ENCODE measurements around the gene AQP5. TPM values are rescaled to one million over a fixed set of nuclear protein-coding genes. Genes with fewer than 3 reads are reported as not detected.

Gene AQP5
- total RNA-seq, 1 donor from 2014 or later = 1.0 TPM

DNA sequence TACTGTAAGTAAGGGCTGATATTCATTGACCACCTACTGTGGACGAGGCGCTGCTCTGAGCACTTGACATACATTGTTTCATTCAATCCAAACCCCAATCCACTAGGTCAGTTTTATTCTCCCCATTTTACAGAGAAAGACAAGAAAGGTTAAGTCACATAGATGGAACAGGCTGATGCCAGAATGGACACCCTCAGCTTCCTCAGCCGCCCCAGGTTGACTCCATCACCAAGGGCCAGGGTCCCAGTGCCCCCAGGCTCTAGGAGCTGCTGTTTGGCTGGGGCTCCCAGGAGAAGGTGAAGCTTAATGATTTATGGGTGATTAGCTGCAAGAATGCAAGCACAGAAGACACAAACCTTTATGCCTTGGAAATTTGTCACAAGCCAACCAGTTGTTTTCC, 11.8 kb upstream of the AQP5 start:
- peaks cover 6 to 22% (median 14%) of the 10 kb centered on the region in 3 donors for H3K27me3 ChIP-seq (ENCODE audit: control insufficient read depth in 3 of 3, insufficient read depth in 3 of 3, low read length in 3 of 3)
- H3K36me3 ChIP-seq (ENCODE audit: control insufficient read depth in 3 of 3, insufficient read depth in 3 of 3, low read length in 3 of 3) = no peaks in the 10 kb centered on the region
- H3K27ac ChIP-seq (ENCODE audit: low read depth, low read length) = no peak overlapping the region
- H3K9ac ChIP-seq (ENCODE audit: low read depth in 1 of 3, low read length in 3 of 3) = no peak overlapping the region
- no peaks in the 10 kb centered on the region for H3K9me3 ChIP-seq (ENCODE audit: control insufficient read depth in 3 of 3, low read length in 3 of 3)
- H3K4me1 ChIP-seq (ENCODE audit: control insufficient read depth in 3 of 3, insufficient read depth in 3 of 3, low read length in 3 of 3) = peaks cover 3 to 5% (median 4%) of the 10 kb centered on the region in 3 donors
- no peak overlapping the region for H3K4me3 ChIP-seq (ENCODE audit: low read length in 3 of 3)

GRCh38 chr12:49950273-49951251, 11.1 kb upstream of the AQP5 start, which contains the start of gene AQP2:
AQP2 (plus strand) TSS chr12:49950737; CDS start chr12:49950831, 94 bp downstream.
- no peak within 1 kb of the TSS for H3K9ac ChIP-seq (ENCODE audit: low read depth in 1 of 3, low read length in 3 of 3)
- H3K4me3 ChIP-seq (ENCODE audit: low read length in 3 of 3) = no peak within 1 kb of the TSS
- H3K27me3 ChIP-seq (ENCODE audit: control insufficient read depth in 3 of 3, insufficient read depth in 3 of 3, low read length in 3 of 3) = peaks cover 11 to 29% (median 19%) of the 10 kb centered on the region in 3 donors
- no peaks in the 10 kb centered on the region for H3K36me3 ChIP-seq (ENCODE audit: control insufficient read depth in 3 of 3, insufficient read depth in 3 of 3, low read length in 3 of 3)
- no peaks in the 10 kb centered on the region for H3K9me3 ChIP-seq (ENCODE audit: control insufficient read depth in 3 of 3, low read length in 3 of 3)
- H3K4me1 ChIP-seq (ENCODE audit: control insufficient read depth in 3 of 3, insufficient read depth in 3 of 3, low read length in 3 of 3) = peaks cover 0 to 2% (median 0%) of the 10 kb centered on the region in 3 donors
- no peak within 1 kb of the TSS for H3K27ac ChIP-seq (ENCODE audit: low read depth, low read length)

DNA sequence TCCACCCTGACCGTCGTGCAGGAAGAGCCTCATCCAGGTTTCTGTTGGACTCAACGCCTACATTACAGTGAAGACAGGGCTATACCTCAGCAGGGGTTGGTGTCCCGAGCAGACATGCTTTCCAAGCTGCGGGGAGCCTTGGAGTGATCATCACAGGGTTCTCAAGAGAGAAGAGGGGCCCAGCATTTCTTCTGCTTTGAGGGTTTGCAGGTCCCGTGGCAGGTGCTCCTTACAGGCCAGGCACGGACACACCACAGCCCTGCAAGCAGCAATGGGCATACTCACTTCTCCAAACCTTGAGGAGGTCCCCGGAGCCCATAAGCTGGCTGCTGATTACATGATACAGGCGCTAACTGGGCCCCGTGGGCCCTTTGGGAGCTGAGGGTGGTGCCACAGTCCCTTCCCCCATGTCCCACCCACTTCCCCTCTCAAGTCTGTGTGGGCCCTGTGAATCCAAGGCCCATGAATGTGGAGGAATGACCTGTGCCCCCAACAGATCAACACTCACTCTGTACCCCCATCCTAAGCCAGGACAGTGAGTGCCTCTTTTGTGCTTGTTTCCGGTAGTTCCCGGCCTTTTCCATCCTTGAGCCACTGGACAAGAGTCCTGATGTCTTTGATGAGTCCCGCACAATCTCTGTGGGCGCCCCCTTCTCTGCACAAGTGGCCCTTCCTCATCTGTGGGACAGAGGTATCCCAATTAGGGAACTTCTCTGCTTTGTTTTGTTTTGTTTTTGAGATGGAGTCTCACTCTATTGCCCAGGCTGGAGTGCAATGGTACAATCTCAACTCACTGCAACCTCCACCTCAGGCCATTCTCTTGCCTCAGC, 10.0 kb upstream of the AQP5 start:
- peaks cover 20 to 37% (median 29%) of the 10 kb centered on the region in 3 donors for H3K27me3 ChIP-seq (ENCODE audit: control insufficient read depth in 3 of 3, insufficient read depth in 3 of 3, low read length in 3 of 3)
- H3K36me3 ChIP-seq (ENCODE audit: control insufficient read depth in 3 of 3, insufficient read depth in 3 of 3, low read length in 3 of 3) = no peaks in the 10 kb centered on the region
- H3K4me3 ChIP-seq (ENCODE audit: low read length in 3 of 3) = no peak overlapping the region
- no peaks in the 10 kb centered on the region for H3K9me3 ChIP-seq (ENCODE audit: control insufficient read depth in 3 of 3, low read length in 3 of 3)
- no peaks in the 10 kb centered on the region for H3K4me1 ChIP-seq (ENCODE audit: control insufficient read depth in 3 of 3, insufficient read depth in 3 of 3, low read length in 3 of 3)
- H3K9ac ChIP-seq (ENCODE audit: low read depth in 1 of 3, low read length in 3 of 3) = no peak overlapping the region
- no peak overlapping the region for H3K27ac ChIP-seq (ENCODE audit: low read depth, low read length)

- Histone ChIP-seq H3K4me3 (ENCODE audit: low read length in 3 of 3) (no peak overlapping the region), H3K9ac (ENCODE audit: low read depth in 1 of 3, low read length in 3 of 3) (no peak overlapping the region), H3K27ac (ENCODE audit: low read depth, low read length) (no peak overlapping the region), H3K27me3 (ENCODE audit: control insufficient read depth in 3 of 3, insufficient read depth in 3 of 3, low read length in 3 of 3) (peaks cover 29 to 44% (median 36%) of the 10 kb centered on the region in 3 donors), H3K4me1 (ENCODE audit: control insufficient read depth in 3 of 3, insufficient read depth in 3 of 3, low read length in 3 of 3) (no peaks in the 10 kb centered on the region), H3K9me3 (ENCODE audit: control insufficient read depth in 3 of 3, low read length in 3 of 3) (no peaks in the 10 kb centered on the region), H3K36me3 (ENCODE audit: control insufficient read depth in 3 of 3, insufficient read depth in 3 of 3, low read length in 3 of 3) (no peaks in the 10 kb centered on the region)
Observed at GRCh38 chr12:49952391-49953055, 9.1 kb upstream of the AQP5 start.

DNA sequence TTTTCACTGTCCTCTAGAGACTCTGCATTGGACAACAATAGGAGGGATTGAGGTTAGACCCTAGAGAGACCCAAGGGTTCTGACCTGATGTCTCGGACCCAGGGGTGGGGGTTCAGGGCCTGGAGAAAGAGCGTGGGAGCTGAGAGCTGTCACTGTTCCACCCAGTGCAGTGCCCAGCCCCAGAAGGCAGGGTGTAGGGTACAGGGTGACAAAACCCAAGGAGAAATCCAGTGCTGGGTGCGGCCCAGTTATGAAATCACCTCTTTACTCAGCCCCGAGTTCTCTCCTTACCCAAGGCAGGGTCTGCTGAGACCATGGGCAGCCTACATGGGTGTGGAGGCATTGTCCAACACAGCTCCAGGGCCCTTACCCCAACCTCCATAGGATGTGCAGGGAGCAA, 8.5 kb upstream of the AQP5 start:
- H3K4me3 ChIP-seq (ENCODE audit: low read length in 3 of 3) = no peak overlapping the region
- peaks cover 35 to 49% (median 39%) of the 10 kb centered on the region in 3 donors for H3K27me3 ChIP-seq (ENCODE audit: control insufficient read depth in 3 of 3, insufficient read depth in 3 of 3, low read length in 3 of 3)
- no peaks in the 10 kb centered on the region for H3K36me3 ChIP-seq (ENCODE audit: control insufficient read depth in 3 of 3, insufficient read depth in 3 of 3, low read length in 3 of 3)
- no peaks in the 10 kb centered on the region for H3K9me3 ChIP-seq (ENCODE audit: control insufficient read depth in 3 of 3, low read length in 3 of 3)
- no peak overlapping the region for H3K9ac ChIP-seq (ENCODE audit: low read depth in 1 of 3, low read length in 3 of 3)
- H3K27ac ChIP-seq (ENCODE audit: low read depth, low read length) = no peak overlapping the region
- H3K4me1 ChIP-seq (ENCODE audit: control insufficient read depth in 3 of 3, insufficient read depth in 3 of 3, low read length in 3 of 3) = no peaks in the 10 kb centered on the region

- Histone ChIP-seq H3K9ac (ENCODE audit: low read depth in 1 of 3, low read length in 3 of 3) (no peak overlapping the region), H3K36me3 (ENCODE audit: control insufficient read depth in 3 of 3, insufficient read depth in 3 of 3, low read length in 3 of 3) (no peaks in the 10 kb centered on the region), H3K27me3 (ENCODE audit: control insufficient read depth in 3 of 3, insufficient read depth in 3 of 3, low read length in 3 of 3) (peaks cover 43 to 55% (median 46%) of the 10 kb centered on the region in 3 donors), H3K9me3 (ENCODE audit: control insufficient read depth in 3 of 3, low read length in 3 of 3) (no peaks in the 10 kb centered on the region), H3K27ac (ENCODE audit: low read depth, low read length) (no peak overlapping the region), H3K4me1 (ENCODE audit: control insufficient read depth in 3 of 3, insufficient read depth in 3 of 3, low read length in 3 of 3) (no peaks in the 10 kb centered on the region), H3K4me3 (ENCODE audit: low read length in 3 of 3) (no peak overlapping the region)
Observed at GRCh38 chr12:49953961-49954846, 7.5 kb upstream of the AQP5 start.

GRCh38 chr12:49954863-49955830, 6.5 kb upstream of the AQP5 start:
- Histone ChIP-seq H3K9ac (ENCODE audit: low read depth in 1 of 3, low read length in 3 of 3) (no peak overlapping the region), H3K4me1 (ENCODE audit: control insufficient read depth in 3 of 3, insufficient read depth in 3 of 3, low read length in 3 of 3) (no peaks in the 10 kb centered on the region), H3K4me3 (ENCODE audit: low read length in 3 of 3) (no peak overlapping the region), H3K36me3 (ENCODE audit: control insufficient read depth in 3 of 3, insufficient read depth in 3 of 3, low read length in 3 of 3) (no peaks in the 10 kb centered on the region), H3K27me3 (ENCODE audit: control insufficient read depth in 3 of 3, insufficient read depth in 3 of 3, low read length in 3 of 3) (peaks cover 45 to 65% (median 55%) of the 10 kb centered on the region in 3 donors), H3K27ac (ENCODE audit: low read depth, low read length) (no peak overlapping the region), H3K9me3 (ENCODE audit: control insufficient read depth in 3 of 3, low read length in 3 of 3) (no peaks in the 10 kb centered on the region)

DNA sequence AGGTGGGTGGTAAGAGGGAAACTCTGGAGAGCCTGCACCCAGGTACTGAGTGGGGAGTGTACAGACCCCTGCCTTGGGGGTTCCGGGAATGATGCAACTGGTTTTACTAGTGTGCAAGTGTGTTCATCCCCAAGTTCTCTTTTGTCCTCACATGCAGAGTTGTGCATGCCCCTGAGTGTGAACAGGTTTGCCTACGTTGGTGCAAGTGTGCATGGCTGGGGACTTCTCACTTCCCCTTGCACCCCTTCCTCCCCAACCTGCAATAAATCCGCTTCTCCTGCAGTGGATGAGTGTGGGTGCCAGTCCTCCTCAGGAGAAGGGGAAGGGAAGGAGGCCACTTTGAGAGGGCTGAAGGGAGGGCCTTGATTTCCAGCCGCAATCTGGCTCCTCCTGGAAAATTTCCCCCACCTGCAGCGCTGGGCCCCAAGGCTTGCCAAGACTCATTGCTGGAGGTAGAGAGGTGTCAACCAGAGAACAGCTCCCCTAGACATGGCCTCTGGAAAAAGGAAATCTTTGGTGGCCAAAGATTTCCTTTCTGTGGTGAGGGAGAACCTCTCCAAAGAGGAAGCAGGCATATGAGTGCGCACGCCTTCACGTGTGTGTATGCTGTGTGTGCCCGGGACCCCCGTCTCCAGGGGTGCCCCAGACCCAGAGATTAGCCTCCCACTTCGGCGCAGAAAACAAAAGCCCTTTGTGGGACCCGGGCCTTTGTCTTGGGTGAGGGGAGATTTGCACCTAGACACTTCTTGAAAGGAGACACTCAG, 5.6 kb upstream of the AQP5 start:
- peaks cover 54 to 74% (median 65%) of the 10 kb centered on the region in 3 donors for H3K27me3 ChIP-seq (ENCODE audit: control insufficient read depth in 3 of 3, insufficient read depth in 3 of 3, low read length in 3 of 3)
- no peak overlapping the region for H3K27ac ChIP-seq (ENCODE audit: low read depth, low read length)
- no peaks in the 10 kb centered on the region for H3K36me3 ChIP-seq (ENCODE audit: control insufficient read depth in 3 of 3, insufficient read depth in 3 of 3, low read length in 3 of 3)
- no peak overlapping the region for H3K4me3 ChIP-seq (ENCODE audit: low read length in 3 of 3)
- no peak overlapping the region for H3K9ac ChIP-seq (ENCODE audit: low read depth in 1 of 3, low read length in 3 of 3)
- H3K9me3 ChIP-seq (ENCODE audit: control insufficient read depth in 3 of 3, low read length in 3 of 3) = no peaks in the 10 kb centered on the region
- H3K4me1 ChIP-seq (ENCODE audit: control insufficient read depth in 3 of 3, insufficient read depth in 3 of 3, low read length in 3 of 3) = no peaks in the 10 kb centered on the region

Measured in skeletal muscle tissue (tissue), 4 donors.